ENCODE measurements around the gene CXXC5.
"Not testable (repeated sequence)": the region's sequence is repeated elsewhere in the genome, so short reads cannot be mapped to it uniquely, and the experiment has no call there.

The CXXC5 gene

GRCh38 chr5:139713898-139714297 is 65.7 kb downstream of the CXXC5 start:
- not testable (repeated sequence) for DNase-seq

- DNase-seq = no peak
Observed at GRCh38 chr5:139717221-139717620, 69.1 kb downstream of the CXXC5 start.

GRCh38 chr5:139718403-139718802 is 70.3 kb downstream of the CXXC5 start:
- DNase-seq = not testable (repeated sequence)

GRCh38 chr5:139719970-139720369 is 71.8 kb downstream of the CXXC5 start:
- not testable (repeated sequence) for DNase-seq

- no peak for DNase-seq
Observed at GRCh38 chr5:139723986-139724587, 75.9 kb downstream of the CXXC5 start.

- no peak for DNase-seq
Observed at GRCh38 chr5:139725073-139725830, 77.1 kb downstream of the CXXC5 start.

- no peak for DNase-seq
Observed at GRCh38 chr5:139726248-139726647, 78.1 kb downstream of the CXXC5 start.

GRCh38 chr5:139727615-139728014 is 79.5 kb downstream of the CXXC5 start:
- DNase-seq = not testable (repeated sequence)

GRCh38 chr5:139731281-139731680 is 83.1 kb downstream of the CXXC5 start:
- DNase-seq = no peak

GRCh38 chr5:139732019-139732418 is 83.9 kb downstream of the CXXC5 start:
- no peak for DNase-seq

- DNase-seq = no peak
Observed at GRCh38 chr5:139733010-139733688, 85.0 kb downstream of the CXXC5 start.

All from stimulated activated naive CD4-positive, alpha-beta T cell treated with Interleukin-2 at 50 U/mL for 16 hours (primary cell).